ENCODE data around the gene TCP11L2.
"Not testable (repeated sequence)": the region's sequence is repeated elsewhere in the genome, so short reads cannot be mapped to it uniquely, and the experiment has no call there.

GRCh38 chr12:106286576-106287162, 15.9 kb upstream of the TCP11L2 start:
- TF ChIP-seq CTCF (IDR thresholded peaks at IDR 0.05; ENCODE audit: low read depth, low read length); EZH2phosphoT487 (IDR thresholded peaks at IDR 0.05; ENCODE audit: low read depth): not testable (repeated sequence)
